Activated CD8-positive, alpha-beta memory T cell treated with anti-CD3 and anti-CD28 coated beads for 1 hour (primary cell): Measurements from ENCODE around the gene TANGO6.
"Not testable (repeated sequence)": the region's sequence is repeated elsewhere in the genome, so short reads cannot be mapped to it uniquely, and the experiment has no call there.

Source experiments
- DNase-seq, 2 donors: peaks; one replicate each; pipeline ENCODE4 v3.0.0-alpha.2; 2020; ENCODE audit warnings: low read depth in 1 of 2; ENCODE audit errors: extremely low read depth in 1 of 2

TANGO6 gene

DNA sequence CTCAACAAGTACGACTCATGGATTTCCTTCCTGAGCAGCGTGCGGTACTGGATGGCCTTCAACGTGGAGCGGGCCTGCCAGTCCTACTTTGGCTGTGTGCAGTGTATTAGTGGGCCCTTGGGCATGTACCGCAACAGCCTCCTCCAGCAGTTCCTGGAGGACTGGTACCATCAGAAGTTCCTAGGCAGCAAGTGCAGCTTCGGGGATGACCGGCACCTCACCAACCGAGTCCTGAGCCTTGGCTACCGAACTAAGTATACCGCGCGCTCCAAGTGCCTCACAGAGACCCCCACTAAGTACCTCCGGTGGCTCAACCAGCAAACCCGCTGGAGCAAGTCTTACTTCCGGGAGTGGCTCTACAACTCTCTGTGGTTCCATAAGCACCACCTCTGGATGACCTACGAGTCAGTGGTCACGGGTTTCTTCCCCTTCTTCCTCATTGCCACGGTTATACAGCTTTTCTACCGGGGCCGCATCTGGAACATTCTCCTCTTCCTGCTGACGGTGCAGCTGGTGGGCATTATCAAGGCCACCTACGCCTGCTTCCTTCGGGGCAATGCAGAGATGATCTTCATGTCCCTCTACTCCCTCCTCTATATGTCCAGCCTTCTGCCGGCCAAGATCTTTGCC, 271.1 kb downstream of the TANGO6 start:
- no peak for DNase-seq

GRCh38 chr16:69114976-69115355, 271.6 kb downstream of the TANGO6 start:
- DNase-seq = no peak

GRCh38 chr16:69115361-69115760, 272.0 kb downstream of the TANGO6 start:
- DNase-seq = no peak

DNA sequence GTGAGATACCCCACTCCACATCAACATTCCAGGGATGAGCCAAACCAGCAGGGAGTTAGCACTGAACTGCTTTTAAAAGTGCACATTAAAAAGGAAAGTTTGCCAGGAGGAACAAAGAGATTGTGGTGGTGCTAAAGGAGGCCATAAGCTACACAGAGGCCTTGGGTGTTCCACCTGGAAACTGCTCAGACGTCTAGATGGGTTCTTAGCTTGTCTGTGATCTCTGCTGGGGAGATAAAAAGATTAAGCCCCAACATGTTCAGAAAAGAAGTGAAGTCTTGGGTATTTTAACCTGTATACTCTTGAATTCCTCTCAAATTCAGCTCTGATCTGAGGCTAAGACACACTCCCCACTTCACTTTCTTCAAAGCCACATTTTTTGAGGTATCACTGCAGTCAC, 272.5 kb downstream of the TANGO6 start:
- DNase-seq = no peak

DNA sequence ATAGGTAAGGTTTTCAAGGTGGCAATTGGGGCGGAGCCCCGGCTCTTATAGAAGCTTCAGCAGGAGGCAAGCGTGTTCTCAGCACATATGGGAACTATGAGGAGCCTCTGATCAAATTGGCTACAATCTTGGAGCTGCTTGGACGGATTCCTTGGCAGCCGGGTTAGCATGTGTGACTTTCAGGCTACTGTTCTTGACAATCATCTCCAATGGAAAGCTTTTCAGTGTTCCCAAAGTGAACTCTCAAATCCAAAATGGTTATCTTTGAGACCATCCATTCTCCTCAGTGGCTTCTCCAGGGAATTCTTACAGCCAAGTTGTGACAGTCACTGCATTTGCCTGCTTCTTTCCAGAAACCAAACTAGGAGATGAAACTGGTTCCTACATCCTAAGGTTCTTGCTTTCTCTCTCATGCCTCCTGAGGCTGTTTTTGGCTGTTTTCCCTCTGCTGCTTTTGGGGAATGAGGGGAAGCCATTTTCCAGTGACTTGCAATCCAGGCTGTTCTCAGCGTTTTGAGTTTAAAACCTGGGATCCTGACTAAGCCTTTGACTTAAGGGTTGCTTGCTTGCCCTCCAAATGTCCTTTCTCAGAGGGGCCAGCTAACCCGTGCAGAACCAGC, 273.0 kb downstream of the TANGO6 start:
- DNase-seq = no peak

- DNase-seq = no peak
Observed at GRCh38 chr16:69116906-69117305, 273.6 kb downstream of the TANGO6 start.

- DNase-seq = no peak
Observed at GRCh38 chr16:69118468-69118867, 275.1 kb downstream of the TANGO6 start.

DNA sequence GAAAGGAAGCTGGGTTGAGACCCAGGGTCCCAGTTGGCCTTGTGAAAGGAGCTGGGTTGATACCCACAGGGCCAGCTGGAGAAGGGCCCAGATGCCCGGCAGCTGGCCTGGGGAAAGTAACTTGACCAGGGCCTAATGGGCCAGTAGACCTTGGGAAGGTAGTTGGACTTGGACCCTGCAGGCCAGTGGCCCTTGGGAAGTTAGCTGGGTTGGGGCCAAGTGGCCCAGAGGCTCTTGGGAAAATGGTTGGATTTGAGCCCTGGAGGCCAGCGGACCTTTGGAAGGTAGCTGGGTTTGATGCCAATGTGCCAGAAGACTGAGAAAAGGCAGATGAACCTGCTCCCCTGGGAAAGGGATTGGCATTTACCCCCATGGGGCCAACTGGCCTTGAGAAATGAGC, 275.7 kb downstream of the TANGO6 start:
- no peak for DNase-seq

- no peak for DNase-seq
Observed at GRCh38 chr16:69119536-69119935, 276.2 kb downstream of the TANGO6 start.

DNA sequence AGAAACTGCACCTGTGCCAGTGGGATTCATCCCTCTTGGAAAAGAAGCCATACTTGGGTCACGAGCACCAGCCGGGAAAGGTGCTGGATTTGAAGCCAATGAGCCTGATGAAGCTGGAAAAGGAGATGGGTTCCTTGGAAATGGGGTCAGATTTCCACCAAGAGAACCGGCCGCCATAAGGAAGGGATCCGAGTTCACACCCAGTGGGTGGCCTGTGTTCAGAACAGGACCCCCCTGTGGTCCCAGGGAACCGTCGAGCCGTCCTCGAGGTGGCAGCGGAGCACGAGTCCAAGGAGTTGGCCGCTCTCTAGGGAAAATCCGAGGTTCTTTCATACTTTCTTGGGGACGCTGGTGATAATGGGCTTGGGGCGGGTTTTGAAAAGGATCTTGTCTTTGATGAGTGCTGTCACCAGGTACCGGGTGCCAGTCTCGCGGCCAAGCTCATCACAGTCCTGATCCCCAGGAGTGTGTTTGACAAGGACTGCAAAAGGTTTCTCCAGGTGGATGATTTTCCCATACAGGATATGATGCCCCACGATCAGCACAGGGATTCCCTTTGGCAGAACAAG, 276.8 kb downstream of the TANGO6 start:
- DNase-seq = no peak

GRCh38 chr16:69123910-69124309, 280.6 kb downstream of the TANGO6 start:
- DNase-seq = peak; percentile 28 to 49

- DNase-seq = not testable (repeated sequence)
Observed at GRCh38 chr16:69124406-69124805, 281.1 kb downstream of the TANGO6 start.

DNA sequence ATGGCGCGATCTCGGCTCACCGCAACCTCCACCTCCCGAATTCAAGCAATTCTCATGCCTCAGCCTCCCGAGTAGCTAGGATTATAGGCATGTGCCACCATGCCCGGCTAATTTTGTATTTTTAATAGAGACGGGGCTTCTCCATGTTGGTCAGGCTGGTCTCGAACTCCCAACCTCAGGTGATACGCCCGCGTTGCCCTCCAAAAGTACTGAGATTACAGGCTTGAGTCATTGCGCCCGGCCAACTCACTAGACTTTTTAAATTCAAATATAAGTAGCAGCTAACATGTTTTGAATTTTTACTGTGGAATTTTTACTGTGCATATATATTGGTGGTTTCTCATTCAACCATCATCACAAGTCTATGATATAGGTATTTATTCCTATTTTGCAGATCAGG, 281.6 kb downstream of the TANGO6 start:
- DNase-seq = not testable (repeated sequence)

- DNase-seq = no peak
Observed at GRCh38 chr16:69126221-69126620, 282.9 kb downstream of the TANGO6 start.

DNA sequence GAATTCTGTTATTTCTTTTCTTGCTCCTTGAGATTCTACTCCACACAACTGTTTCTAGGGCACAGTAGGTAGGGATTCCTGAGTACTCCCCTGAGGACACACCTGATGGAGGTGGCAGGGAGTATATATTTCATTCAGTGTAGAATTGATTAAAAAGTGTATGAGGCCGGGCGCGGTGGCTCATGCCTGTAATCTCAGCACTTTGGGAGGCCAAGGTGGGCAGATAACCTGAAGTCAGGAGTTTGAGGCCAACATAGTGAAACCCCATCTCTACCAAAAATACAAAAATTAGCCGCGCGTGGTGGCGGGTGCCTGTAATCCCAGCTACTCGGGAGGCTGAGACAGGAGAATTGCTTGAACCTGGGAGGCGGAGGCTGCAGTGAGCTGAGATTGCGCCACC, 283.5 kb downstream of the TANGO6 start:
- not testable (repeated sequence) for DNase-seq

- DNase-seq = no peak
Observed at GRCh38 chr16:69127966-69128510, 284.7 kb downstream of the TANGO6 start.

DNA sequence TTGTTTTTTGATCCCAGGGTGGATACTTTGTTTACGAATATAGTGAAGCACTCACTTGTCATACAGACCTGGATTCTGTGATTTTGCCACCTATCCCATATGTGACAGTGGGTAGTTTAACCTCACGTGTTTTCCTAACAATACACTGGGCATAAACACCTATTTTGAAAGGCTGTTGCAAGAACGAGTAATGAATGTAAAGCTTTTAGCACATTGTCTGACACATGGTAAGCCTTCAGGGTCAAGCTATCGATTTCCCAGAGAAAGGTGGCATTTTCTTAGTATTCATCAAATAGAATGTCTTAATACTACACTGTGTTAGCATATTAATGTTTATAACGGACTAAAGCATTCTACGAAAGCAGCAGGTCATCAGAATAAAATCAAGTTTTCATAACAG, 287.1 kb downstream of the TANGO6 start:
- DNase-seq = no peak

DNA sequence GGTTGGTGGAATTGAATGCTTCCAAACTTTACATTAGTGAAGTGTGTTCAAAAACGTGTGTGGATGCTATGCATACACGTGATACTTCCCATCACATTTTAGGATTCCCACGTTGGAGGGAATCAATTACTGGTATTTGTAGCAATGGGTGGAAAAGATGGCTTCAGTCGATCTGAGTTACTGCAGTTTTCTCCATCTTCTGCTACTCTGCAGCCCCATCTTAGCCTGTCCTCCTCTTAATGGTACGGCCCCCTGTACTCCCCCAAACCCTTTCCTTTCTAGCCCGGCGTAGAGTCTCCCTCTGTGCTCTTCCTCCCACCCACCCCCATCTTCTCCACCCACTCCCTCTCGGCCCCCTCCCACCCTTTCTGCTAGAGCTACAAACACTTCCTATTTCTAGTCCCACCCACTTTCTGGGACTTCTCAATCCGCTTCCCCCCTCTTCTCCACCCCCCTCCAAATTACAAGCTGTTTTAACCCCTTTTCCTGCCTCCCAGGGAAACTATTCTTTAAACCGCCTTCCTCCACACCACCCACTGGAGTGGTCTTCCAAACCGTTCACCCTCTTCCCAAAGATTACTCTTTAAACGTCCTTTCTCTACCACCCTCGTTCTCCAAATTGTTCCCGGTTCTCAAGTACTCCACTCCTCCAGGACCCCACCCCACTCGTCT, 288.0 kb downstream of the TANGO6 start:
- no peak for DNase-seq

- DNase-seq = peak; percentile 25 to 49
Observed at GRCh38 chr16:69131839-69132423, 288.6 kb downstream of the TANGO6 start.

DNA sequence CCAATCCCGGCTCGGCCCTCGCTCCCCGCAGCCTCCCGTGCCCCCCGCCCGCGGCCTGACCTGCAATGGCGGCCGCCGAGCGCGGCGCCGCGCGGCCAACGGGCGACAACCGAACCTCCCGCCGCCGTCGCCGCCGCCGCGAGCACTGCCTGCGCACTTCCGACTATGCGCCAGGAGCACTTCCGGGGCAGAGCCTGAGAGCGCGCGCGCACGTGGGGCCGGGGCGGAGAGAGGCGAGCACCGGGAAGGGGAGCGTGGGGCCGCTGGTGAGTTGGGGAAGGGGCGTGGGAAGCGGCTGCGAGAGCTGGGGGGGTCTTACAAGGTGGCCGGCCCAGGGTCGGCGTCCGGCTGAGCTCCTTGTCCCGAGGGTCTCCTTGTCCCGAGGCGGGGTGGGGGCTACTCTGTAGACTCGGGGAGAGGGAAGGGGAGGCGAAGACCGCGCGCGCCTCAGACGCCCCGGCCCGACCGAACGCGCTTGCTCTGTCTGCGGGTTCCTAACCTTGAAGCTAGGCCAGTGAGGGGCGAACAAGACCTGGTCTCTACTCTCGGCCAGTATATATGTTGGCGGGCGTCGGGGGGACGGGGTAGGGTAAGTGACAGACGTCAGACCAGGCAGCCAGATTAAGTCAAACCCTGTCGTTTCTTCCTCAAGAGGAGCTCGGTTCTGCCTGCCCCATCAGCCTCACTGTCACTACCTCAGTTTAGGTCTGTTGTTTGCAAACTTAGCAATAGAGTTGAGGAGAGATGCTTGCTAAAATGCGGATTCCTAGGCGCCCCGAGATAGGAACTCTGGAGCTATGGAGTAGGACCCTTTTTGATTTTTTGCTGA, 289.3 kb downstream of the TANGO6 start, which contains the start of the genes CHTF8 and UTP4:
CHTF8 (minus strand) TSS at position 165 of the 829 bp plus-strand sequence. CDS start 11,130 bp downstream, outside the sequence.
UTP4 (plus strand) TSS at position 226 of the 829 bp plus-strand sequence. CDS start 811 bp downstream, outside the sequence.
- peak; percentile 44 to 80 for DNase-seq
